ENCODE data around the gene KLK4.
"Not testable (repeated sequence)": the region's sequence is repeated elsewhere in the genome, so short reads cannot be mapped to it uniquely, and the experiment has no call there.

Gene KLK4

DNA sequence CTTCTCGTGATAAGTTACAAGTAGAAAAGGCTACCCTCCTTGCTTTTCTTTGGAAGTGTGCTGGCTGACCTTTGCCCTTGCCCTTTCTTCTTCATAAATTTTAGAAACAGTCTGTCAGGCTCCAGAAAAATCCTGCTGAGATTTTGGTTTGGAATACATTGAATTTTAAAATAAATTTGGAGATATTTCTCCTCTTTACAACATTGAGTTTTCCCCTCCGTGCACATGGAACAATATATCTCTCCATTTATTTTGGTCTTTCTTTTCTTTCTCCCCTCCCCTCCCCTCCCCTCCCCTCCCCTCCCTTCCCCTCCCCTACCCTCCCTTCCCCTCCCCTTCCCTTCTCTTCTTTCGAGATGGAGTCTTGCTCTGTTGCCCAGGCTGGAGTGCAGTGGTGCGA, 8.6 kb downstream of the KLK4 start:
- ATAC-seq (ENCODE audit: low read depth): no peak
- no peaks in the 10 kb centered on the region for H3K36me3 Mint-ChIP-seq

DNA sequence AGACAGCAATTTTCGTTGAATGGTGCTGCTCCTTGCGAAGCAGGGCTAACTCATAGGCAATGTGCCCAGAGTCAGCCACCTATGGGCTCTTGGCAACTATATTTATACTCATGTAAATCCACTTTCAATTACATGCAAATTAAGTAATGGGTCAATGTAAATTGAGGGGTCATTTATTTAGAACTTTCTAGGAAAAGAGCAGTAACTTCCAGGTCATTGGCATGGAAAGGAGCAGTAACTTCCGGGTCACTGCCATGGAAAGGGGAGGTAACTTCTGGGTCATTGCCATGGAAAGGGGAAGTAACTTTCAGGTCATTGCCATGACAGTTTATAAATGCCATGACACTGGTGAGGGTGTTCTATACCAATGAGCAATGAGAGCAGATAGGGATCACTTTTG, 11.6 kb downstream of the KLK4 start:
- H3K36me3 Mint-ChIP-seq: peaks cover 3% of the 10 kb centered on the region
- no peak for ATAC-seq (ENCODE audit: low read depth)

More for the DNA sequence above, 8.6 kb downstream of the KLK4 start:
- no peak for DNase-seq (ENCODE audit: low spot score in 2 of 2)
- no peak overlapping the region for H3K4me3 Mint-ChIP-seq
- H3K4me1 Mint-ChIP-seq: peaks cover 8% of the 10 kb centered on the region
- no peak overlapping the region for H3K27ac Mint-ChIP-seq
- no peaks in the 10 kb centered on the region for H3K9me3 Mint-ChIP-seq
- H3K27me3 Mint-ChIP-seq: peaks cover 4% of the 10 kb centered on the region

DNA sequence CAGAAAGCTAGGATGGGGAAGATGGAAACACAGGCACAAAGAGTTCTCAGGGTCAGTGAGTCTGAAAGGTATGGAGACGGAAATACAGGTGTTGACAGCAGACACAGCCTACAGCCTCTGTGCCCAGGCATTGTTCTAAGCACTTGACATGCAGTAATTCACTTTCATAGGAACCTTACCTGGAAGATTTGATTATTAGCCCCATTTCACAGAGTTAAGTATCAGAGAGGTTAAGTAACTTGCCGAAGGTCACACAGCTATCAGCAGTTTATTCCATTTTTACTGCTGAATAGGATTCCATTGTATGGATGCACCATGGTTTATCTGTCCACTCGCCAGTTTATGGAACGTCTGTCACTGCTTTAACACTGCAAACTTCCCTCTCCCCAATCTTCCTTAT, 13.2 kb downstream of the KLK4 start:
- H3K27ac Mint-ChIP-seq: peak overlapping the region; percentile 97
- H3K4me3 Mint-ChIP-seq: no peak overlapping the region
- ATAC-seq (ENCODE audit: low read depth) (no peak), DNase-seq (ENCODE audit: low spot score in 2 of 2) (no peak)
- H3K36me3 Mint-ChIP-seq: peaks cover 3% of the 10 kb centered on the region
- peaks cover 4% of the 10 kb centered on the region for H3K9me3 Mint-ChIP-seq
- peaks cover 25% of the 10 kb centered on the region for H3K4me1 Mint-ChIP-seq
- H3K27me3 Mint-ChIP-seq: no peaks in the 10 kb centered on the region

More for the DNA sequence above, 11.6 kb downstream of the KLK4 start:
- H3K4me1 Mint-ChIP-seq: peaks cover 25% of the 10 kb centered on the region
- H3K4me3 Mint-ChIP-seq: no peak overlapping the region
- DNase-seq (ENCODE audit: low spot score in 2 of 2): no peak
- no peaks in the 10 kb centered on the region for H3K27me3 Mint-ChIP-seq
- peak overlapping the region; percentile 67 for H3K27ac Mint-ChIP-seq
- peaks cover 4% of the 10 kb centered on the region for H3K9me3 Mint-ChIP-seq

DNA sequence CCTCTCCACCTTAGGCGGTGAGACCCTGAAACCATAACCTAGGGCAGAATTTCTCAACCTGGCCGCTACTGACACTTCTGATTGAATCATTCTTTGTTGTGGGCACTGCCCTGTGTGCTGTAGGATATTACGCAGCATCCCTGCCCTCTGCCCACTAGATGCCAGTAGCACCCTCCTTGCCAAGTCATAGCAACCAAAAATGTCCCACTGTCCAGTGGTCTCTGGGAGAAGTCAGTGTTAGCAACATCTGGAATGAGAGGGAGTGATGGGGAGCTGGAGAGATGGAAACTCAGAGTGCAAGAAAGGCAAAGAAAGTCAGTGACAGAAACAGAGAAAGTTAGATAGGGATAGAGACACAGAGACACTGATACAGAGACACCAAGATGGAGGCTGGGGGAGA, 13.6 kb downstream of the KLK4 start:
- Mint-ChIP-seq H3K4me1 (peaks cover 25% of the 10 kb centered on the region), H3K9me3 (peaks cover 4% of the 10 kb centered on the region), H3K4me3 (no peak overlapping the region), H3K27ac (peak overlapping the region; percentile 97), H3K27me3 (no peaks in the 10 kb centered on the region), H3K36me3 (peaks cover 3% of the 10 kb centered on the region)
- ATAC-seq (ENCODE audit: low read depth) (no peak), DNase-seq (ENCODE audit: low spot score in 2 of 2) (no peak)

DNA sequence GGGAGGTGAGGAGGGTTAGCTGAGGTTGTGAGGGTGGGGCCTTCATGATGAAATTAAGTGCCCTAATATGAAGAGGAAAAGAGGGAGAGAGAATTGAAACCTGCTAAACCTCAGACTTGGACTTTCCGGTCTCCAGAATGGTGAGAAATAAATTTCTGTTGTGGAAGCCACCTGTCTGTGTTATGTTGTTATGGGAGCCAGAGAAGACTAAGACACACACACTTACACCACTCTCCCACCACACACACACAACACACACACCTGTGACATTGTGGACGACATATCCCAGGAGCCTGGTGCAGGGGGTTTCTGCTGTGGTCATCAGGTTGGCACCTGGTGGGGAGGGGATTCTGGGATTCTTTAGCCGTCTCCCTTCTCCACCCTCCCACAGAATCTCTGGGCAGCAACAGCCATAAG, 14.0 kb downstream of the KLK4 start:
- Mint-ChIP-seq H3K27ac (peak overlapping the region; percentile 97), H3K4me1 (peaks cover 25% of the 10 kb centered on the region), H3K4me3 (peak overlapping the region; percentile 54), H3K9me3 (peaks cover 4% of the 10 kb centered on the region), H3K36me3 (peaks cover 3% of the 10 kb centered on the region), H3K27me3 (no peaks in the 10 kb centered on the region)
- ATAC-seq (ENCODE audit: low read depth) (peak; percentile 46), DNase-seq (ENCODE audit: low spot score in 2 of 2) (peak in 1 of 2 donors; percentile 36)

DNA sequence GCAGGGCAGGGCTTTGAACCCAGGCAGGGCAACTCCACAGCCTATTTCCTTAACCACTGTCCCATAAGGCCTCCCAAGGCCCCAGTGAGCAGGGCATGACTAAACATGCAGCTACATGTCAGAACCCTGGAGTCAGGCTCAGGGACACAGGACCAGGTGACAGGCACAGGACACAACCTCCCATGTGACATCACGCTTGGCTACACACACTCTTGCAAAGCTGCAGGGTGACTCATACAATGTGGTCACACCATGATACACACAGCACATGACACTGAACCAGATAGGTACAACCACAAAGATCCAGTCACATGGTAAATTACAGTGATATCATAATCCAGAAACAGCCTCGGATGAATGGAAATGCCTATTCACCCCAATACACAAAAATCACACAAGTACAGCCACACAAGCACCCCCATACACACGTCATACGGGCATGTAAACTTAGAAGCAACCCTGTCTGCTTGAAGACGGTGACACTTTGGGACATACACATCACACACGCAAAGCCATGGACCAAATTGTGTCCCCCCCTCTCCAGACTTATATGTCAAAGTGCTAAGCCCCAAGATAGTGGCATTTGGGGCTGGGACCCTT, 14.5 kb downstream of the KLK4 start:
- H3K4me1 Mint-ChIP-seq: peaks cover 25% of the 10 kb centered on the region
- no peaks in the 10 kb centered on the region for H3K27me3 Mint-ChIP-seq
- H3K27ac Mint-ChIP-seq: peak overlapping the region; percentile 97
- peaks cover 4% of the 10 kb centered on the region for H3K9me3 Mint-ChIP-seq
- peaks cover 3% of the 10 kb centered on the region for H3K36me3 Mint-ChIP-seq
- peak; percentile 60 to 77 for DNase-seq (ENCODE audit: low spot score in 2 of 2)
- peak; percentile 87 for ATAC-seq (ENCODE audit: low read depth)
- peak overlapping the region; percentile 54 for H3K4me3 Mint-ChIP-seq

DNA sequence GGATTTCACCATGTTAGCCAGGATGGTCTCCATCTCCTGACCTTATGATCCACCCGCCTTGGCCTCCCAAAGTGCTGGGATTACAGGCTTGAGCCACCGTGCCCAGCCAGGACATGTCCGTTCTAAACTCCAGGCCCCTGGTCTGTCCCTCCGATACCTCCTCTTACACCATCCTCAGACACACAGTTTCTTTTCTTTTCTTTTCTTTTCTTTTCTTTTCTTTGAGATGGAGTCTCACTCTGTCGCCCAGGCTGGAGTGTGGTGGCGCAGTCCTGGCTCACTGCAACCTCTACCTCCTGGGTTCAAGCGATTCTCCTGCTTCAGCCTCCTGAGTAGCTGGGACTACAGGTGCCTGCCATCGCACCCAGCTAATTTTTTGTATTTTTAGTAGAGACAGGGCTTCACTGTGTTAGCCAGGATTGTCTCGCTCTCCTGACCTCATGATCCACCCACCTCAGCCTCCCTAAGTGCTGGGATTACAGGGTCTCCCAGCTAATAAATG, 15.1 kb downstream of the KLK4 start:
- not testable (repeated sequence) for ATAC-seq (ENCODE audit: low read depth); DNase-seq (ENCODE audit: low spot score in 2 of 2); H3K36me3 Mint-ChIP-seq; H3K9me3 Mint-ChIP-seq; H3K27me3 Mint-ChIP-seq; H3K4me3 Mint-ChIP-seq
- Mint-ChIP-seq H3K4me1 (peaks cover 28% of the 10 kb centered on the region), H3K27ac (peak overlapping the region; percentile 97)

DNA sequence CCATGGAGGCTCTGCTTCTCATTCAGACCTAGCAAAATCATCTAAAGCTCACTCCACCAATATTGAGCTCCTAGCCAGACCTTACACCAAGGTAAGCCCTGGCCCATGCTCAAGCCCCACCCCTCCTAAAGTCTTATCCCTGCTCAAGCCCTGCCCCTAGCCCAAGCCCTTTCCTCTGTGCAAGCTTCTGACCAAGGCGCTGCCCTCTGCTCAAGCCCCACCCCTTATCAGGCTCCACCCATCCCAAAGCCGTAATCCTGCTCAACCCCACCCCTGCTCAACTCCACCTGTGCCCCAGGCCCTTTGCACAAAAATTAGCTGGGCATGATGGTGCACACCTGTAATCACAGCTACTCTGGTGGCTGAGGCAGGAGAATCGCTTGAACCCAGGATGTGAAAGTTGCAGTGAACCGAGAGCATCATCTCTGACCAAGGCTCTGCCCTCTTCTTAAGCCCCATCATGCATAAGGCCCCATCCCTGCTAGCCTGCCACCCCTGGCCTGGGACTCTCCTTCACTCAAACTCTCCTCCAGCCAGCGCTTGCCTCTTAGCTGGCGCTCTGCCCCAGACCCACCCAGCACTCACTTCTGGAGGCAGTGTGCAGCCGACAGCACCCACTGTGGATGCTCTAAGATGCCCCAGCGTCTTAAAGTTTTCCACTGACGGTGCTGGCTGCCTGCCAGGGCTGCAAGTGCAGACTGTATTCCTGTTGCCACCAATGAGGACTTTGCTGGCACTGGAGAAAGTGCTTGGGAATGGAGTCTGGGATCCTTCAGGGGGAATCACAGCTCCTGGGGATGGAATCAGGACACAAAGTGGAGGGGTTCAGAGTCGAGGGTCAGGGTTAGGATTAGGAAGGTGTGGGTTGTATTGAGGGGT, 16.5 kb downstream of the KLK4 start:
- Mint-ChIP-seq H3K4me3 (no peak overlapping the region), H3K27me3 (no peaks in the 10 kb centered on the region), H3K27ac (peak overlapping the region; percentile 79), H3K4me1 (peaks cover 33% of the 10 kb centered on the region), H3K9me3 (peaks cover 4% of the 10 kb centered on the region), H3K36me3 (peaks cover 3% of the 10 kb centered on the region)
- no peak for ATAC-seq (ENCODE audit: low read depth)
- DNase-seq (ENCODE audit: low spot score in 2 of 2): no peak

DNA sequence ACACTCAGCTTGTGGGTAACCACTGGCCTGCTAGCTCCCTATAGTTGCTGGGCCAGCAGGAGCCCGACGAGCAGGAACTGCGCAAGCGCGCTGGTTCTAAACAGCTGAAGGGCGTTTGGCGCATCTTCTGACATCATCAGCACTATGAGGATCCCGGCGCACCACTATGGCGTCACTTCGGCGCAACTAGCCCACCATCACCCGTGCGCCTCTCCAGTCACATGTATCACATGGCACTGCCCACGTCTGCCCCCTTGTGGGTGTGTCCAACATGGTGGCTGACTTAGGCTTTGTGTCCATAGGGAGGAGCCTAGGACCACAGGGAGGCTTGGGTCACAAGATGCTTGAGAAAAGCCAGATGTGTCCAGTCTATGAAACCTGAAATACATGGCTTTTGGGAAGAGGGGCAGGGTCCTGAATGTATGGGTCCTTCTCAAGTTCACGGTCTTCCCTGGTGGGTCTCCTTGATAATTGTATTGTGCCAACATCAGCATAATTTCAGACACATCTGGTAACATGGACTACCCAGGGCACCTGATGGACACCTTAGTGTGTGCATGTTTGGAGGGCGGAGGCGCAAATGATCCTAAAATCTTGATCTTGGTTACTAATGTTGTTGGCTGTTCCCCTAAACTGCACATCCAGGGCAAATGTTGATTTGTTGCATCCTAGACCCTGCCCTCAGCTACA, 18.0 kb downstream of the KLK4 start:
- H3K4me3 Mint-ChIP-seq: no peak overlapping the region
- H3K27me3 Mint-ChIP-seq: no peaks in the 10 kb centered on the region
- peaks cover 4% of the 10 kb centered on the region for H3K9me3 Mint-ChIP-seq
- no peak for ATAC-seq (ENCODE audit: low read depth)
- peaks cover 34% of the 10 kb centered on the region for H3K4me1 Mint-ChIP-seq
- no peak overlapping the region for H3K27ac Mint-ChIP-seq
- peaks cover 3% of the 10 kb centered on the region for H3K36me3 Mint-ChIP-seq
- DNase-seq (ENCODE audit: low spot score in 2 of 2): no peak

DNA sequence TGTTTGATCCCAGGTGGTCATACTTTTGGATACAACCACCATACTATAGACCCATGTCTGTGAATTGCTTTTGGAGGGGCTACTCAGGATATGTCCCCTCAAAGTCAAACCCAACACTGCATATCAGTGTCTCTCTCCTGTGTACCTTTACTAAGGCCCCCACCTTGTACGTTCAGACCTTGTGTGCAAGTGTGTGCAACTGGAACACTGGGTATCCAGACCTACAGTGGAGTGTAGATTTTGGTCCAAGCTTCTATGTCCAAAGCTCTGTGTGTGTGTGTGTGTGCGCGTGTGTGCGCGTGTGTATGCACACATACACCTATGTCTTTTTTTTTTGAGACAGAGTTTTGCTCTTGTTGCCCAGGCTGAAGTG, 20.0 kb downstream of the KLK4 start:
- DNase-seq (ENCODE audit: low spot score in 2 of 2) (no peak), ATAC-seq (ENCODE audit: low read depth) (peak; percentile 35)
- Mint-ChIP-seq H3K36me3 (peaks cover 3% of the 10 kb centered on the region), H3K9me3 (peaks cover 4% of the 10 kb centered on the region), H3K27me3 (peaks cover 3% of the 10 kb centered on the region), H3K4me1 (peaks cover 21% of the 10 kb centered on the region), H3K4me3 (no peak overlapping the region), H3K27ac (peak overlapping the region; percentile 85)

DNA sequence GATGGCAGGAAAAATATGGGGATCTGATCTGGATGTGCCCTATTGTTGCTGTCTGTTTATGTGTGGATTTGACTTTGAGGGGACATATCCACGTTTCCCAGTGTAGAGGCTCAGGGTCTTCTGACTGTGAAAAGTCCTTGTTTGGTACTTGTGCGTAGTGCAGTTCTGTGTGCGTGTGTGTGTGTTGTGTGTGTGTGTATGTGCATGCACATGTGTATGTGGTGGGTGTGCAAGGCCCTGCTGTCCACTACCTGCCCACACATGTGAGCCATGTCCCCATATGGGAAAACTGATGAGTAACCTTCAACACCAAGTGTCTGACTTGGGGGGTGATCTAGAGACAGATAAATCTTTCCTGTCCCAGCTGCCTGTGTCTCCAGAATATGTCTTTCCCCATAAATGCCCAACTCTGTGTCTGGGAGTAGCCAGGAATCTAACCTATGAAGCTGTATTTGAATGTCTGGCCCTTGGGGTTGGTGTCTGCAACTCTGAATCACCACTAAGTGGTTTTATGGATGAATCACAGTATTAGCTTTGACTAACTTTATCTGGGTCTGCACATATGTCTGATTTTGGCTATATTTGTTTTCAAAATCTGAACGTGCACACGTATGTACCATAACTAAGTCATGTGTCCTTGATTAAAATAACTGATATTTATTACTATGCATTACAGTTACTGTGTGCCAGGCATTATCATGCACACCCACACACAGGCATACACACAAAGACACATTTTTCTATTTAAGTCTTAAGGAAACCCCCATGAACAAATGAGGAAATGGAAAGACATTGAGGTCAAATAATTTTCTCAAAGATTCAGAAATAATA, 20.6 kb downstream of the KLK4 start:
- Mint-ChIP-seq H3K4me3 (no peak overlapping the region), H3K4me1 (peaks cover 18% of the 10 kb centered on the region), H3K27ac (peak overlapping the region; percentile 85), H3K27me3 (peaks cover 3% of the 10 kb centered on the region), H3K36me3 (peaks cover 3% of the 10 kb centered on the region), H3K9me3 (peaks cover 4% of the 10 kb centered on the region)
- no peak for DNase-seq (ENCODE audit: low spot score in 2 of 2)
- peak; percentile 88 for ATAC-seq (ENCODE audit: low read depth)

DNA sequence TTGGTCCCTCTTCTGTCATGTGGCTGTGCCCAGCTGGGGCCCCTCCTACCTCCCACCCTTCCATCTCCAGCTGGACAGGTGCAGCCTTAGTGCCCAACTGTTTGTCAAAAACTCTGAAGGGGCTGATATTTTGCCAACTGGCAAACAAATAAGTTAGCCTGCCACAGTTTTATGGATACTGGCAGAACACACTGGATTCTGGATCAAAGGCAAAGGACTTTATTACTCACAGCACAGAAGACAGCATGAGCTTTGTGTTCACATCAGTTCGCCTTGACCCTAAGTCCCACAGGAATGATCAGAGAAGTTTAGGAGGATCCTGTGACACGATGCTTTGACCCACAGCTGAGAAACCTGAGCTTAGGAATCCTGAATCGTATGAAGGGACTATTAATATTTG, 21.6 kb downstream of the KLK4 start:
- H3K36me3 Mint-ChIP-seq: no peaks in the 10 kb centered on the region
- H3K9me3 Mint-ChIP-seq: no peaks in the 10 kb centered on the region

DNA sequence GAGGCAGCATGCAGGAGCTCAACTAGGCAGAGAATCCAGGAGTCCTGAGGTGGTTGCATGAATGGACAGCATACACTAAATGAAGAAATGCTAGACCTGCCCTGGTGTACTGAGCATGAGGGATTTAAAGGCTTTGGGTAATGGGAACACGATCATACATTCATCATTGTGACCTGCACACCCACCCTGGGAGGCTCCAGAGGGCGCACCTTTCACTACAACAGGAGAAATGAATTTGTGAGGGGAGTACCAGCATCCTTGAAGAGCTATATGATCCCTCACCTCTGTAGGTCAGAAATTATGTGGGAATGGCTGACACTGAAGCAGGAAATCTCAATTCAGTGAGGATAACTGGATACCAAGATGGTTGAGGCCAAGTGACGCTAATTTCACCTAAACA, 29.0 kb downstream of the KLK4 start:
- ATAC-seq (ENCODE audit: low read depth) (no peak), DNase-seq (ENCODE audit: low spot score in 2 of 2) (no peak)
- no peaks in the 10 kb centered on the region for H3K36me3 Mint-ChIP-seq
- no peaks in the 10 kb centered on the region for H3K9me3 Mint-ChIP-seq
- peaks cover 10% of the 10 kb centered on the region for H3K4me1 Mint-ChIP-seq
- no peak overlapping the region for H3K27ac Mint-ChIP-seq
- H3K4me3 Mint-ChIP-seq: no peak overlapping the region
- H3K27me3 Mint-ChIP-seq: peaks cover 6% of the 10 kb centered on the region

More for the DNA sequence above, 21.6 kb downstream of the KLK4 start:
- Mint-ChIP-seq H3K4me3 (no peak overlapping the region), H3K27me3 (peaks cover 6% of the 10 kb centered on the region), H3K4me1 (peaks cover 14% of the 10 kb centered on the region), H3K27ac (no peak overlapping the region)
- no peak for DNase-seq (ENCODE audit: low spot score in 2 of 2)
- no peak for ATAC-seq (ENCODE audit: low read depth)
